ENCODE results near the gene DHRS7.

DHRS7 gene

GRCh38 chr14:60114881-60115280 lies 50.3 kb downstream of the DHRS7 start:
- no peak for TF ChIP-seq EZH2phosphoT487 (IDR thresholded peaks at IDR 0.05; ENCODE audit: borderline replicate concordance)
- TF ChIP-seq, protein P1, sequence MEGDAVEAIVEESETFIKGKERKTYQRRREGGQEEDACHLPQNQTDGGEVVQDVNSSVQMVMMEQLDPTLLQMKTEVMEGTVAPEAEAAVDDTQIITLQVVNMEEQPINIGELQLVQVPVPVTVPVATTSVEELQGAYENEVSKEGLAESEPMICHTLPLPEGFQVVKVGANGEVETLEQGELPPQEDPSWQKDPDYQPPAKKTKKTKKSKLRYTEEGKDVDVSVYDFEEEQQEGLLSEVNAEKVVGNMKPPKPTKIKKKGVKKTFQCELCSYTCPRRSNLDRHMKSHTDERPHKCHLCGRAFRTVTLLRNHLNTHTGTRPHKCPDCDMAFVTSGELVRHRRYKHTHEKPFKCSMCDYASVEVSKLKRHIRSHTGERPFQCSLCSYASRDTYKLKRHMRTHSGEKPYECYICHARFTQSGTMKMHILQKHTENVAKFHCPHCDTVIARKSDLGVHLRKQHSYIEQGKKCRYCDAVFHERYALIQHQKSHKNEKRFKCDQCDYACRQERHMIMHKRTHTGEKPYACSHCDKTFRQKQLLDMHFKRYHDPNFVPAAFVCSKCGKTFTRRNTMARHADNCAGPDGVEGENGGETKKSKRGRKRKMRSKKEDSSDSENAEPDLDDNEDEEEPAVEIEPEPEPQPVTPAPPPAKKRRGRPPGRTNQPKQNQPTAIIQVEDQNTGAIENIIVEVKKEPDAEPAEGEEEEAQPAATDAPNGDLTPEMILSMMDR (conservative IDR thresholded peaks at IDR 0.05; ENCODE audit: low read length), result no peak
- Histone ChIP-seq H3K9me2 (replicated peaks; ENCODE audit: low read depth, low read length) (no peaks in the 10 kb centered on the region), H3K4me2 (ENCODE audit: low read depth, low read length, poor library complexity, severe bottlenecking) (no peak overlapping the region), H3K4me1 (ENCODE audit: insufficient read depth, low read length, poor library complexity, severe bottlenecking) (peaks cover 5% of the 10 kb centered on the region), H3K4me3 (ENCODE audit: low read length, poor library complexity, severe bottlenecking) (no peak overlapping the region), H3K9me3 (ENCODE audit: insufficient read depth, low read depth, low read length) (no peaks in the 10 kb centered on the region), H3F3A (ENCODE audit: low read depth) (no peaks in the 10 kb centered on the region), H3K9ac (ENCODE audit: low read depth, low read length, poor library complexity, severe bottlenecking) (no peak overlapping the region), H2AFZ (ENCODE audit: low read length) (no peak overlapping the region), H3K79me2 (ENCODE audit: insufficient read depth, low read length) (peaks cover 37% of the 10 kb centered on the region), H4K20me1 (ENCODE audit: insufficient read depth, low read length, poor library complexity, severe bottlenecking) (peaks cover 2% of the 10 kb centered on the region), H3K27me3 (ENCODE audit: insufficient read depth, low read length, poor library complexity, severe bottlenecking) (no peaks in the 10 kb centered on the region), H3K36me3 (ENCODE audit: insufficient read depth, low read length) (peaks cover 57% of the 10 kb centered on the region)

DNA sequence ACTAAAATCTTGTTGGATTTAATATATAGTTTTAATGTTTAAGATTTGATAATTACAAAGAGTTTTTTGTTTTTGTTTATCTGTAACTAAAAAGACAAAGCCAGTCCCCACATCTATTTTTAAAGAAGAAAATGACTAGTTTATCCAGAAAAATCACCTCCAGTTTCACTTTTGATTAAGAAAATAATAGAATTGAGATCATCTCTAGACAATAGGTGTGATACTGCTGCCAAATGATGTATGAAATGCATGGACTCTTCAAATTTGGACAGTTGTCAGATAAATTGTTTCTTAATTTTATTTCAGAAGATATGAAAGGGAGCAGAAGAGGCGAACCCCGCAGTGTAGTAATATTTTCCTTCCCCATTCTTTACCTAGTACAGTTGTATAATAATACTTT lies 53.5 kb downstream of the DHRS7 start:
- peaks cover 66% of the 10 kb centered on the region for H3K79me2 ChIP-seq (ENCODE audit: insufficient read depth, low read length)

DNA sequence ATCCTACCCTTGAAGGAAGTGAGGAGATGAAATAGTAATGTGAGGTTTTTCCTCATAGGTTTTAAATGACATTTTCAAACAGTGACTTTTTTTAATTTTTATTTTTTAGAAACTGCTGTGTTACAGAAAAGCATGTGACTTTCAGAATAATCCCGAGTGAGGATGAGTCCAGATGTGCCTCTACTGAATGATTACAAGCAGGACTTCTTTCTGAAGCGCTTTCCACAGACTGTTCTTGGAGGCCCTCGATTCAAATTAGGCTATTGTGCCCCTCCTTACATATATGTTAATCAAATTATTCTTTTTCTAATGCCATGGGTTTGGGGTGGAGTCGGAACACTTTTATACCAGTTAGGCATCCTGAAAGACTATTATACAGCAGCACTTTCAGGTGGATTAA lies 57.7 kb downstream of the DHRS7 start:
- peaks cover 18% of the 10 kb centered on the region for H4K20me1 ChIP-seq (ENCODE audit: insufficient read depth, low read length, poor library complexity, severe bottlenecking)
- H3K4me1 ChIP-seq (ENCODE audit: insufficient read depth, low read length, poor library complexity, severe bottlenecking), result peaks cover 8% of the 10 kb centered on the region
- no peak overlapping the region for H3K4me3 ChIP-seq (ENCODE audit: low read length, poor library complexity, severe bottlenecking)
- H3K4me2 ChIP-seq (ENCODE audit: low read depth, low read length, poor library complexity, severe bottlenecking), result no peak overlapping the region
- no peaks in the 10 kb centered on the region for H3K27me3 ChIP-seq (ENCODE audit: insufficient read depth, low read length, poor library complexity, severe bottlenecking)
- peaks cover 93% of the 10 kb centered on the region for H3K79me2 ChIP-seq (ENCODE audit: insufficient read depth, low read length)
- no peak overlapping the region for H3K9ac ChIP-seq (ENCODE audit: low read depth, low read length, poor library complexity, severe bottlenecking)
- peaks cover 28% of the 10 kb centered on the region for H3K36me3 ChIP-seq (ENCODE audit: insufficient read depth, low read length)
- H3F3A ChIP-seq (ENCODE audit: low read depth), result no peaks in the 10 kb centered on the region
- TF ChIP-seq EZH2phosphoT487 (IDR thresholded peaks at IDR 0.05; ENCODE audit: borderline replicate concordance), result no peak
- TF ChIP-seq, protein P1 (conservative IDR thresholded peaks at IDR 0.05; ENCODE audit: low read length), result no peak
- no peaks in the 10 kb centered on the region for H3K9me2 ChIP-seq (replicated peaks; ENCODE audit: low read depth, low read length)
- H3K9me3 ChIP-seq (ENCODE audit: insufficient read depth, low read depth, low read length), result no peaks in the 10 kb centered on the region
- H2AFZ ChIP-seq (ENCODE audit: low read length), result no peak overlapping the region

More for the DNA sequence above, 53.5 kb downstream of the DHRS7 start:
- peaks cover 49% of the 10 kb centered on the region for H3K36me3 ChIP-seq (ENCODE audit: insufficient read depth, low read length)
- no peak overlapping the region for H3K9ac ChIP-seq (ENCODE audit: low read depth, low read length, poor library complexity, severe bottlenecking)
- H4K20me1 ChIP-seq (ENCODE audit: insufficient read depth, low read length, poor library complexity, severe bottlenecking), result peaks cover 8% of the 10 kb centered on the region
- no peaks in the 10 kb centered on the region for H3K9me2 ChIP-seq (replicated peaks; ENCODE audit: low read depth, low read length)
- H3K4me3 ChIP-seq (ENCODE audit: low read length, poor library complexity, severe bottlenecking), result no peak overlapping the region
- no peaks in the 10 kb centered on the region for H3F3A ChIP-seq (ENCODE audit: low read depth)
- H3K4me1 ChIP-seq (ENCODE audit: insufficient read depth, low read length, poor library complexity, severe bottlenecking), result peaks cover 8% of the 10 kb centered on the region
- H3K27me3 ChIP-seq (ENCODE audit: insufficient read depth, low read length, poor library complexity, severe bottlenecking), result no peaks in the 10 kb centered on the region
- TF ChIP-seq, protein P1 (conservative IDR thresholded peaks at IDR 0.05; ENCODE audit: low read length), result no peak
- TF ChIP-seq EZH2phosphoT487 (IDR thresholded peaks at IDR 0.05; ENCODE audit: borderline replicate concordance), result no peak
- H3K4me2 ChIP-seq (ENCODE audit: low read depth, low read length, poor library complexity, severe bottlenecking), result no peak overlapping the region
- H2AFZ ChIP-seq (ENCODE audit: low read length), result no peak overlapping the region
- no peaks in the 10 kb centered on the region for H3K9me3 ChIP-seq (ENCODE audit: insufficient read depth, low read depth, low read length)
